IMR-90 (cell line): ENCODE data around the gene TPGS1. TPM values are rescaled to one million over a fixed set of nuclear protein-coding genes. Genes with fewer than 3 reads are reported as not detected.

Source experiments
- ATAC-seq: fragments of 200-7000 bp; cut with Tn5 transposase; 2 replicates; pipeline ENCODE4 v1.9.1; 2020; ENCODE audit warnings: low read depth, mild to moderate bottlenecking, moderate library complexity
- BruUV-seq: library from RNA; stranded (reverse); fragments of 400-500 nt; replicated peaks from 2 replicates; lab custom pipeline; 2021; lab: Mats Ljungman, UMichigan
- CTCF ChIA-PET: fragments of 300-600 bp; formaldehyde crosslinking; extraction: SDS; loops from one replicate; lab custom pipeline; 2021; ENCODE audit warnings: antibody characterized with exemption; lab: Yijun Ruan, JAX
- POLR2A ChIA-PET: fragments of 300-600 bp; sonication (Branson Sonifier 250); formaldehyde crosslinking; loops from one replicate; lab custom pipeline; 2022; ENCODE audit warnings: antibody characterized with exemption; ENCODE audit not compliant: unreplicated experiment; lab: Charles Lee
- DNase-seq: peaks from one replicate; pipeline ENCODE4 v3.0.0; 2013
- H2AFZ ChIP-seq: replicated peaks from 2 replicates; pipeline ENCODE3; 2013; ENCODE audit warnings: low read length, mild to moderate bottlenecking; ENCODE audit not compliant: poor library complexity
- H2AK5ac ChIP-seq: 2 replicates; pipeline ENCODE4 v1.6.1; 2013; ENCODE audit warnings: low read depth, low read length, inconsistent platforms
- H2AK9ac ChIP-seq: replicated peaks from 2 replicates; pipeline ENCODE3; 2013; ENCODE audit warnings: mild to moderate bottlenecking, low read depth, low read length, moderate library complexity; ENCODE audit not compliant: poor library complexity
- H2BK120ac ChIP-seq: 2 replicates; pipeline ENCODE4 v1.6.1; 2013; ENCODE audit warnings: low read depth, low read length, inconsistent platforms
- H2BK15ac ChIP-seq: 3 replicates; pipeline ENCODE4 v1.6.1; 2013; ENCODE audit warnings: low read depth, low read length, inconsistent platforms
- H2BK20ac ChIP-seq: 2 replicates; pipeline ENCODE4 v1.6.1; 2013; ENCODE audit warnings: low read depth, mild to moderate bottlenecking, inconsistent platforms, low read length, moderate library complexity
- H2BK5ac ChIP-seq: 2 replicates; pipeline ENCODE4 v1.6.1; 2013; ENCODE audit warnings: mild to moderate bottlenecking, low read depth, low read length, inconsistent platforms; ENCODE audit not compliant: poor library complexity, severe bottlenecking
- H3K14ac ChIP-seq: replicated peaks from 2 replicates; pipeline ENCODE4 v1.6.1; 2013; ENCODE audit warnings: low read depth, low read length, inconsistent platforms
- H3K18ac ChIP-seq: 2 replicates; pipeline ENCODE4 v1.6.1; 2013; ENCODE audit warnings: low read depth, low read length, control low read depth
- H3K23ac ChIP-seq: 2 replicates; pipeline ENCODE4 v1.6.1; 2013; ENCODE audit warnings: low read depth, low read length, inconsistent platforms
- H3K27ac ChIP-seq: 2 replicates; pipeline ENCODE4 v1.5.1; 2013; ENCODE audit warnings: mild to moderate bottlenecking, control low read depth, low read length; ENCODE audit not compliant: insufficient read depth
- H3K27me3 ChIP-seq: 2 replicates; pipeline ENCODE4 v1.6.1; 2013; ENCODE audit warnings: low read length; ENCODE audit not compliant: control insufficient read depth, insufficient read depth
- H3K36me3 ChIP-seq: 2 replicates; pipeline ENCODE4 v1.6.1; 2013; ENCODE audit warnings: low read length, mixed read lengths; ENCODE audit not compliant: control insufficient read depth, insufficient read depth
- H3K4ac ChIP-seq: 2 replicates; pipeline ENCODE4 v1.6.1; 2013; ENCODE audit warnings: low read depth, low read length, inconsistent platforms
- H3K4me1 ChIP-seq: 2 replicates; pipeline ENCODE4 v1.6.1; 2013; ENCODE audit warnings: low read length, mixed read lengths; ENCODE audit not compliant: control insufficient read depth, insufficient read depth
- H3K4me2 ChIP-seq: 2 replicates; pipeline ENCODE4 v1.6.1; 2013; ENCODE audit warnings: low read depth, mild to moderate bottlenecking, control low read depth, low read length, moderate library complexity
- H3K4me3 ChIP-seq: 2 replicates; pipeline ENCODE4 v1.5.1; 2013; ENCODE audit warnings: low read depth, mild to moderate bottlenecking, control low read depth, low read length, moderate library complexity; ENCODE audit not compliant: insufficient read depth
- H3K56ac ChIP-seq: 2 replicates; pipeline ENCODE4 v1.6.1; 2013; ENCODE audit warnings: low read length, inconsistent platforms; ENCODE audit not compliant: insufficient read depth; ENCODE audit errors: extremely low read depth
- H3K79me1 ChIP-seq, 2 experiments: 2 replicates each; pipeline ENCODE4 v1.6.1; 2013; ENCODE audit warnings: low read length in 2 of 2, inconsistent platforms in 1 of 2, low read depth in 1 of 2
- H3K9ac ChIP-seq: 2 replicates; pipeline ENCODE4 v1.6.1; 2013; ENCODE audit warnings: low read depth, low read length, control low read depth
- H3K9me1 ChIP-seq: 2 replicates; pipeline ENCODE4 v1.6.1; 2013; ENCODE audit warnings: low read length, inconsistent platforms; ENCODE audit not compliant: insufficient read depth
- H3K9me3 ChIP-seq: 2 replicates; pipeline ENCODE4 v1.6.1; 2013; ENCODE audit warnings: low read length; ENCODE audit not compliant: control insufficient read depth, insufficient read depth
- H4K20me1 ChIP-seq: 2 replicates; pipeline ENCODE4 v1.6.1; 2013; ENCODE audit warnings: low read length, inconsistent platforms; ENCODE audit not compliant: insufficient read depth
- H4K5ac ChIP-seq: 2 replicates; pipeline ENCODE4 v1.6.1; 2013; ENCODE audit warnings: mild to moderate bottlenecking, low read depth, low read length, control low read depth
- H4K8ac ChIP-seq, 2 experiments: 2 replicates each; pipeline ENCODE4 v1.6.1; 2013; ENCODE audit warnings: low read depth in 2 of 2, low read length in 2 of 2, control low read depth in 1 of 2, inconsistent platforms in 1 of 2
- H4K91ac ChIP-seq: 2 replicates; pipeline ENCODE4 v1.6.1; 2013; ENCODE audit warnings: low read depth, low read length, inconsistent platforms; ENCODE audit not compliant: insufficient read depth
- CEBPB ChIP-seq: IDR thresholded peaks from 2 replicates; pipeline ENCODE4 v1.6.1; 2012; ENCODE audit warnings: low read depth, low read length, improper control_type of control experiment
- FOS ChIP-seq: fragments of 150-350 bp; IDR thresholded peaks from 2 replicates; pipeline ENCODE4 v1.6.1; 2016; ENCODE audit warnings: low read depth, low read length
- MAZ ChIP-seq: IDR thresholded peaks from 2 replicates; pipeline ENCODE4 v1.6.1; 2012; ENCODE audit warnings: low read depth, mild to moderate bottlenecking, low read length, improper control_type of control experiment, moderate library complexity, borderline replicate concordance
- MXI1 ChIP-seq: IDR thresholded peaks from 2 replicates; pipeline ENCODE4 v1.6.1; 2012; ENCODE audit warnings: low read depth, mild to moderate bottlenecking, low read length, moderate library complexity, borderline replicate concordance
- POLR2A ChIP-seq: IDR thresholded peaks from 2 replicates; pipeline ENCODE4 v1.6.1; 2012; ENCODE audit warnings: mild to moderate bottlenecking, low read depth, low read length
- RAD21 ChIP-seq: IDR thresholded peaks from 2 replicates; pipeline ENCODE4 v1.6.1; 2012; ENCODE audit warnings: low read length, improper control_type of control experiment
- RCOR1 ChIP-seq: IDR thresholded peaks from 2 replicates; pipeline ENCODE4 v1.6.1; 2012; ENCODE audit warnings: mild to moderate bottlenecking, low read length, improper control_type of control experiment; ENCODE audit not compliant: insufficient replicate concordance
- WGBS, 2 experiments: methylation state at CpG; one replicate each; pipeline versions ENCODE4 v1.1.5 to v1.1.7; 2013; ENCODE audit warnings: missing lambda C conversion rate in 2 of 2; ENCODE audit not compliant: insufficient read length in 1 of 2; ENCODE audit errors: extremely low coverage in 2 of 2; 5-methylcytosine and 5-hydroxymethylcytosine counted together
- dilution Hi-C: fragments of 300-500 bp; cut with HindIII; formaldehyde crosslinking; loops from one replicate; pipeline ENCODE4 v1.14.3; 2018; ENCODE audit warnings: low sequenced_read_pairs; ENCODE audit not compliant: unreplicated experiment
- in situ Hi-C: fragments of 300-500 bp; cut with MboI; formaldehyde crosslinking; loops from 3 replicates; pipeline ENCODE4 v1.14.3; 2019; ENCODE audit warnings: low sequenced_read_pairs, inconsistent platforms, mixed read lengths
- intact Hi-C: fragments of 100-400 bp; cut with micrococcal nuclease; formaldehyde crosslinking; loops from 2 replicates; pipeline ENCODE4 v1.10.0; 2022
- polyA plus RNA-seq, 3 experiments: library from polyadenylated mRNA; depleted of rRNA; stranded (reverse); fragments of >200 nt; gene quantifications; 2 replicates each; pipeline ENCODE4 v1.2.3, GENCODE V29; 2012; ENCODE audit warnings: low replicate concordance in 1 of 3
- total RNA-seq: library from RNA; depleted of rRNA; stranded (reverse); fragments of >200 nt; gene quantifications from 2 replicates; pipeline ENCODE4 v1.2.3, GENCODE V29; 2012
- TF ChIP-seq, protein P1 (sequence below): fragments of 150-350 bp; IDR thresholded peaks from 2 replicates; pipeline ENCODE4 v1.6.1; 2017; ENCODE audit warnings: mild to moderate bottlenecking, antibody characterized with exemption, low read length, low read depth

Gene TPGS1
- total and polyA plus RNA-seq, 2 of the 4 experiments (the other 2 are of a cell fraction): 2.7 to 6.3 TPM

DNA sequence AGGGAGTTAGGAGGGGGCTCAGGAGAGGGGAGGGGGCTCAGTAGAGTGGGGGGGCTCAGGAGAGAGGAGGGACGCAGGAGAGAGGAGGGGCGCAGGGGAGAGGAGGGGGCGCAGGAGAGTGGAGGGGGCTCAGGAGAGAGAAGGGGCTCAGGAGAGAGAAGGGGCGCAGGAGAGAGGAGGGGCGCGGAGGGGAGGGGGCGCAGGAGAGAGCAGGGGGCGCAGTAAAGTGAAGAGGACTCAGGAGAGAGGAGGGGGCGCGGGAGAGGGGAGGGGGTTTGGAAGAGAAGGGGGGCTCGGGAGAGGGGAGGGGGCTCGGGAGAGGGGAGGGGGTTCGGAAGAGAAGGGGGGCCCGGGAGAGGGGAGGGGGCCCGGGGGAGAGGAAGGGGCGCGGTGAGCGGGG, 10.3 kb upstream of the TPGS1 start:
- Histone ChIP-seq H3K9me3 (no peaks in the 10 kb centered on the region), H3K14ac (no peak overlapping the region), H2AK9ac (no peak overlapping the region), H3K27me3 (peaks cover 32% of the 10 kb centered on the region), H3K18ac (no peak overlapping the region), H3K56ac (no peak overlapping the region), H3K4me3 (no peak overlapping the region), H4K20me1 (no peaks in the 10 kb centered on the region), H4K8ac (no peak overlapping the region), H2AK5ac (no peak overlapping the region), H2AFZ (no peak overlapping the region), H3K9me1 (no peaks in the 10 kb centered on the region), H3K36me3 (no peaks in the 10 kb centered on the region), H3K79me1 (no peaks in the 10 kb centered on the region), H3K9ac (no peak overlapping the region), H2BK5ac (no peak overlapping the region), H3K4me1 (no peaks in the 10 kb centered on the region; the same call in 1 of the 2 replicates), H4K5ac (no peak overlapping the region), H3K4ac (no peak overlapping the region), H3K27ac (no peak overlapping the region), H3K4me2 (no peak overlapping the region), H2BK20ac (no peak overlapping the region), H2BK120ac (no peak overlapping the region), H3K23ac (no peak overlapping the region), H4K91ac (no peak overlapping the region), H2BK15ac (no peak overlapping the region)
- POLR2A ChIA-PET: no interaction called here
- no TSS peak for BruUV-seq
- DNase-seq: no peak
- no peak for ATAC-seq
- dilution Hi-C loops: no loop called here
- no peak for TF ChIP-seq FOS
- no peak for TF ChIP-seq RCOR1
- TF ChIP-seq MXI1: no peak
- no peak for TF ChIP-seq CEBPB
- TF ChIP-seq RAD21: no peak
- TF ChIP-seq MAZ: no peak
- TF ChIP-seq POLR2A: no peak
- TF ChIP-seq, protein P1, sequence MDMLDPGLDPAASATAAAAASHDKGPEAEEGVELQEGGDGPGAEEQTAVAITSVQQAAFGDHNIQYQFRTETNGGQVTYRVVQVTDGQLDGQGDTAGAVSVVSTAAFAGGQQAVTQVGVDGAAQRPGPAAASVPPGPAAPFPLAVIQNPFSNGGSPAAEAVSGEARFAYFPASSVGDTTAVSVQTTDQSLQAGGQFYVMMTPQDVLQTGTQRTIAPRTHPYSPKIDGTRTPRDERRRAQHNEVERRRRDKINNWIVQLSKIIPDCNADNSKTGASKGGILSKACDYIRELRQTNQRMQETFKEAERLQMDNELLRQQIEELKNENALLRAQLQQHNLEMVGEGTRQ: no peak
- in situ Hi-C loops: no loop called here
- WGBS, 2 experiments: 0% methylated on average over 3 of the region's 18 CpGs; no CpG with 5 or more reads in 1 of the 2 experiments
- intact Hi-C loops: no loop called here
- CTCF ChIA-PET: no interaction called here
